Measurements from ENCODE around the gene TUBB2B.
A peak's percentile ranks its signal among the peaks of the same experiment; 100 is the strongest.

Gene TUBB2B

GRCh38 chr6:3233321-3233720 lies 5.9 kb upstream of the TUBB2B start:
- H3K4me3 ChIP-seq (replicated peaks; ENCODE audit: low read depth, low read length) = no peak overlapping the region
- no peak for TF ChIP-seq CTCF (IDR thresholded peaks at IDR 0.05; ENCODE audit: low read length, missing control alignments)
- no peak for DNase-seq (ENCODE audit: low read depth)

- no peak for TF ChIP-seq CTCF (IDR thresholded peaks at IDR 0.05; ENCODE audit: low read length, missing control alignments)
- no peak for DNase-seq (ENCODE audit: low read depth)
- H3K4me3 ChIP-seq (replicated peaks; ENCODE audit: low read depth, low read length) = peak overlapping the region; percentile 55
Measured at GRCh38 chr6:3232017-3232945, 4.8 kb upstream of the TUBB2B start.

GRCh38 chr6:3231247-3232016 lies 4.0 kb upstream of the TUBB2B start:
- no peak for TF ChIP-seq CTCF (IDR thresholded peaks at IDR 0.05; ENCODE audit: low read length, missing control alignments)
- DNase-seq (ENCODE audit: low read depth) = peak; percentile 72
- peak overlapping the region; percentile 55 for H3K4me3 ChIP-seq (replicated peaks; ENCODE audit: low read depth, low read length)

DNA sequence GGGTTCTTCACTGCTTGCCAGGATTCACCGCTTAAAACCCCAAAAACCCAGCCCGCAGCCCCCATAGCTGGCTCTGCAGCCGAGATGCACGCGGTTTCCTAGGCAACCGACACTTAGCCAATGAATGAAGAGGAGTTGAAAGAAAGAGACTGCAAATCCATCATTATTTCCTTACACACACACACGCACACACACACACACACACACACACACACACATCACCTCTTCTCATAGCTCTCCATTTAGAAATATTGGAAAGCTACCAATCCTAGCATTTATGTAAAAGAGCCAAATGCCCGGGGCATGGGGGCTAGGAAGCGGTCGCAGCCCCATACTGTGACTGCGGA lies 3.4 kb upstream of the TUBB2B start:
- DNase-seq (ENCODE audit: low read depth) = peak; percentile 25
- no peak for TF ChIP-seq CTCF (IDR thresholded peaks at IDR 0.05; ENCODE audit: low read length, missing control alignments)
- H3K4me3 ChIP-seq (replicated peaks; ENCODE audit: low read depth, low read length) = peak overlapping the region; percentile 55

DNA sequence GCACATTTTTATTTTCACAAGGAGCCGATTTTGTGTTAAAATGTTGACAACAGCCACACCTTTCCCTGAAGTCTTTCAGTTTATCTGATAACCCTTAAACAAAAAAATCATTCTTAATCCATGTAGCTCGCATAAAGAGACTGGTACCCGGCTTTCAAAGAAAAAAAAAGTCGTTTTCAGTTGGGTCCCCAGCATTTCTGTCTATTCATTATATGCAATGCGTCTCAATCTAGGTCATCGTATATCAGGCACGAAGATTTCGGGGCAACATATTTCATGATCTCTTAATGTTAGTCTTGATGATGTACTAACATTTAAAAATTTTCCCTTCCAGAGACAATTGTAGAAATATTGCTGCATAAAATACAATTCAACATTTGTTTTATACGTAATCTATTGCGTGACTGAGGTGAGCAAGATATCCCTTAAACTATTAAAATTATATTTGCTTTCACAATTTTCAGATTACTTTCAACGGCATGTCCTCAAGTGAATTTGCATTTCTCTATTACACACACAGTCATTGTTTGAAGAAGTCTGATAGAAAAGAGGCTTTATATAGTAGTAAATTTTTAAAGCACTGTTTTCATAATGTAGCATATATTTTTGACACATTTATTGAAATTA lies 2.9 kb upstream of the TUBB2B start:
- TF ChIP-seq CTCF (IDR thresholded peaks at IDR 0.05; ENCODE audit: low read length, missing control alignments) = no peak
- no peak for DNase-seq (ENCODE audit: low read depth)

GRCh38 chr6:3229566-3230178 lies 2.2 kb upstream of the TUBB2B start:
- TF ChIP-seq CTCF (IDR thresholded peaks at IDR 0.05; ENCODE audit: low read length, missing control alignments) = no peak
- no peak overlapping the region for H3K4me3 ChIP-seq (replicated peaks; ENCODE audit: low read depth, low read length)
- DNase-seq (ENCODE audit: low read depth) = no peak

More for the DNA sequence above, 2.9 kb upstream of the TUBB2B start:
- H3K4me3 ChIP-seq (replicated peaks; ENCODE audit: low read depth, low read length) = no peak overlapping the region
